SK-N-DZ (cell line): ENCODE measurements around the gene TBCD.
"Not testable (repeated sequence)": the region's sequence is repeated elsewhere in the genome, so short reads cannot be mapped to it uniquely, and the experiment has no call there.

Experiments used
- DNase-seq: peaks from one replicate; pipeline ENCODE4 v3.0.0-alpha.2; 2015; ENCODE audit warnings: low spot score

TBCD gene

DNA sequence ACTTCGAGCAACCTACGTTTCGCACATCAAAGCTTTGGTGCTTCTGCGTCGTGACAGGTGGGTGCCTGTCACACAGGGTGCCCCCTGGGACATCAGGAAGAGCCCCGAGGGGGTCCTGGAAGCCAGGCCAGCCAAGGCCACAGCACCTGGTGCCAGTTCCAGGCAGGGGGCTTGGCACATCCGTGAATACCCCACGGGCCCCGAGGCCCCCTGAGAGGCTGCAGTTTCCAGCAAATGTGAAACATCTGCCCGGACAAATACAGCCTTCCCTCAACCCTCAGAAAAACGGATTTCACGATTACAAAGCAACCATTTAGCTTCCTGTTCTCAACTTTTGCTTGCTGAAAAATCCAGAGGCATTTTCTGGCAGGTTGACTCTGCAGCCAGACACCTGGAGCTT is 218.2 kb downstream of the TBCD start:
- no peak for DNase-seq

- no peak for DNase-seq
These were observed 219.1 kb downstream of the TBCD start for GRCh38 chr17:82970818-82971590.

GRCh38 chr17:82972836-82973372 is 221.0 kb downstream of the TBCD start:
- DNase-seq: no peak

GRCh38 chr17:82973456-82974135 is 221.7 kb downstream of the TBCD start:
- DNase-seq: no peak

- DNase-seq: no peak
These were observed 222.5 kb downstream of the TBCD start for GRCh38 chr17:82974136-82974952.

DNA sequence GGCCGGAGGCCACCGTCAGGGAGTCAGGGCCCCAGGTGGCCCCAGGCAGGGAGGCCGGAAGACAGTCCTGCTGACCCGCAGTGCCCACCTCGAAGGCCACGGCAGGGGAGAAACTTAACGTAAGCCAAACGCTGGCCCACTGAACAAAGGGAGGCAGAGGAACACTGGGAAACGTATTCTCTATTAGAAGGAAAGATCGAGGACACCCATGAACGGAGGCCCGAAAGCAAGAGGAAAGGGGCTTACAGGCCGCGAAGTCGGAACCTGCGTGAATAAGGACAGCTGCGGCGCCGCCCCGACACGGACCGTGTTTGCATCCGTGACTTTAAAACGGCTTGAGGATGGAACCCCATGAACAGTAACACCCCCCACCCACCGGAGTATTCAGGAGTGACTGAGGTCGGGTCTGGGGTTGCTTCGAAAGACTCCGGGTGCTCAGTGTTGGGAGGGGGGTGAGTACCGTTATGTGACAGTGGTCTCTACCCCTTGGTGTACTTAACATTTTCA is 225.2 kb downstream of the TBCD start:
- no peak for DNase-seq

GRCh38 chr17:82977606-82978005 is 225.7 kb downstream of the TBCD start:
- no peak for DNase-seq

DNA sequence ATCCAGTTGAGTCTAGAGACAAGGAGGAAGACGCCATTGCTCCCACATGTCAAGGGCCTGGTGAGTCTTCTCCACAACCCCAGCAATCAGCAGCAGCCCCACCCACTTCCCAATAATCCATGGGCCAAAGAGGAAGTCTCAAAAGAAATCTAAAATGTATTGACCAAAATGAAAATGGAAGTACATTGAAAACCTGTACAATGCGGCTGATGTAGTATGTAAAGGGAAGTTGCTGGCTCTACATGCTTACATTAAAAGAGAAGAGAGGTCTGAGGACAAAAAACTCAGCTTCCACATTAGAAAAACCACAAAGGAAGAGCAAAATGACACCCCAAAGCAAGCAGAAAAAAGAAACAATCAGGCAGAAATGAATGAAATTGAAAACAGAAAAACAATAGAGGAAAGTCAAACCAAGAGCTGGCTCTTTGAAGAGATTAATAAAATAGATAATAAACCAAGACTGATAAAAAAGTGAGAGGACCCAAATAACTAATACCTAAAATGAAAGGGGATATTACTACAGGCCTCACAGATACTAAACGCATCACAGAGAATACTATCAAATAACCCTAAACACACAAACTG is 227.0 kb downstream of the TBCD start:
- no peak for DNase-seq

GRCh38 chr17:82979718-82980117 is 227.9 kb downstream of the TBCD start:
- no peak for DNase-seq

GRCh38 chr17:82980632-82981031 is 228.8 kb downstream of the TBCD start:
- DNase-seq: no peak

GRCh38 chr17:82981141-82981730 is 229.4 kb downstream of the TBCD start:
- DNase-seq: no peak

DNA sequence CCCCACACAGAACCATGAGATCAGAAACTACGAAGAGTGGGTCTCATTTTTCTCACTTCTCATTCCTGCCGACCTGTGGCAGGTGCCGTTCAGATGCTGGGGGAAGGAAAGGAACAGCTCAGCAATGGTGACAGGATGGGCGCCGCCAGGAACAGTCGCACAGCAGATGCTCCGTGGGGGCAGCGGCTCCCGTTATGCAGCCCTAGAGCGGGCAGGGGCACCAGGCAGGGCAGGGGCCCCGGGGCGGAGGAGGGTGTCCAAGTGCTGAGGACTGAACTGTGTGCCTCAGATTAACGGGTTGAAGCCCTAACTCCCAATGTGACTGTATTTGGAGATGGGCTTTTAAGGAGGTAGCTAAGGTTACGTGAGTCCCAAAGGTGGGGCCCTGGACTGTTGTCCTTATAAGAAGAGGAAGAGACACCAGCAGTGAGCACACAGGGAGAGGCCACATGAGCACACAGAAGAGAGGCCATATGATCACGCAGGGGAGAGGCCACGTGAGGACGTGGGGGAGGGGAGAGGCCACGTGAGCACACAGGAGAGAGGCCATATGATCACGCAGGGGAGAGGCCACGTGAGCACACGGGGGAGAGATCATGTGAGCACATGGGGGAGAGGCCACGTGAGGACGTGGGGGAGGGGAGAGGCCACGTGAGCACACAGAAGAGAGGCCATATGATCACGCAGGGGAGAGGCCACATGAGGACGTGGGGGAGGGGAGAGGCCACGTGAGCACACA is 231.8 kb downstream of the TBCD start:
- no peak for DNase-seq

DNA sequence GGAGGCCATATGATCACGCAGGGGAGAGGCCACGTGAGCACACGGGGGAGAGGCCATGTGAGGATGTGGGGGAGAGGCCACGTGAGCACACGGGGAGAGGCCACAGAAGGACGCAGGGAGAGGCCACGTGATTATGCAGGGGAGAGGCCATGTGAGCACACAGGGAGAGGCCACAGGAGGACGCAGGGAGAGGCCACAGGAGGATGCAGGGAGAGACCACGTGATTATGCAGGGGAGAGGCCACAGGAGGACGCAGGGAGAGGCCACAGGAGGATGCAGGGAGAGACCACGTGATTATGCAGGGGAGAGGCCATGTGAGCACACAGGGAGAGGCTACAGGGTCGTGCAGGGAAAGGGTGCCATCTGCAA is 232.4 kb downstream of the TBCD start:
- DNase-seq: not testable (repeated sequence)

DNA sequence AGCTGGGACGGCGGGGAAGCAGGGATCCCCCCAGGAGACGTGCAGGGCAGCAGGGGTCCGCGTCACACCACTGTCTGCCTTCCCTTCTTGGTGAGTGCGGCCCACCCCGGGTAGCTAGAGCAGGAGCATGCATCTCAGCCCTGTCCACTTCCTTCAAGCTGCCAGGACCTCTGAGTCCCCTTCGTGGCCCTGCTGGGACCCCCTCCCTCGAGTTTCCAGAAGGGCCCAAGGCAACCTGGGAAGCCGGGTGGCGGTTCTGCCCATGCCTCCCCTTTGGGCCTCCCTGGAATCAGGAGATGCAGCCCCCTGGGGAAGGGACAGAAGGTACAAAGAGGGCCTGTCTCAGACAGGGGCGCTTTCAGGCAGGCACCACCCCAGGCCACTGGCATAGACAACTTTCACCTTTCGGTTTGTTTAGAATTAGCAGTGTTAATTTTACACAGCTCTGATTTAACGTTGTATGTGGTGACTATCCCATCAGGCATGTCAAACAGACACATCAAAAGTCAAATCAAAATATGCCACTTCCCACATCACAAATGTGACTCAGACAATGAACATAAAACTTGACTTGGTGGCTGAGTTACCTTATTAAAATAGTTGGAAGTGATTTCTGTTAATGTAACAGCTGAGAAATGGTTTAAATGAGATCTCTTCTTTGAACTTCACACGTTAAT is 233.0 kb downstream of the TBCD start:
- no peak for DNase-seq

GRCh38 chr17:82985428-82985805 is 233.6 kb downstream of the TBCD start:
- no peak for DNase-seq

- peak; percentile 43 for DNase-seq
These were observed 234.1 kb downstream of the TBCD start for GRCh38 chr17:82985973-82986372.

- DNase-seq: not testable (repeated sequence)
These were observed 237.2 kb downstream of the TBCD start for GRCh38 chr17:82989051-82989450.

DNA sequence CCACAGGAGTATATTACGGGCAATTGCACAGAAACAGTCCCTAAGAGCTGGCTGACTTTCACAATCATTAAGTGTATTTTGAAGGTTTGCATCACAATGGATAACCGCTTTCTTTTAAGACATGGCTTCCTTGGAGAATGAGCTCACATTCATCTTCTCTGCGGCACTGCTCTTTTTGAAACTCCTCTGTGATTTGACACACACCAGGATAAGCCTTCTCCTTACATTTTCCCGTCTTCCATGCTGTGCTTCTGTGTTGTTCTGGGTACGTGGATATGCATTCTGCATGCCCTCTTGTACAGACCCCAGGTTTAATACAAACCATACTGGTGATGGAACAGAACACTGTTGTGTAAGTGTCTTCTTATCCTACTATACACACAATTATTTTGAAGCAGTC is 238.0 kb downstream of the TBCD start:
- DNase-seq: no peak

GRCh38 chr17:82993005-82993404 is 241.1 kb downstream of the TBCD start:
- no peak for DNase-seq
